Type B pancreatic cell (in vitro differentiated cells): ENCODE results near the gene C7orf33. TPM values are rescaled to one million over a fixed set of nuclear protein-coding genes. Genes with fewer than 3 reads are reported as not detected.

Experiments used
- DNase-seq: peaks from one replicate; pipeline ENCODE4 v3.0.0; 2021; ENCODE audit warnings: mixed read lengths; ENCODE audit not compliant: unreplicated experiment; ENCODE audit errors: extremely low spot score
- H3K27ac Mint-ChIP-seq: 2 replicates; pipeline ENCODE4 v1.8.0; 2021; ENCODE audit warnings: mild to moderate bottlenecking, mixed read lengths
- H3K27me3 Mint-ChIP-seq: 2 replicates; pipeline ENCODE4 v1.8.0; 2021; ENCODE audit warnings: mixed read lengths
- H3K36me3 Mint-ChIP-seq: 2 replicates; pipeline ENCODE4 v1.8.0; 2021; ENCODE audit warnings: mixed read lengths
- H3K4me1 Mint-ChIP-seq: one replicate; pipeline ENCODE4 v1.8.0; 2021; ENCODE audit warnings: mixed read lengths; ENCODE audit not compliant: unreplicated experiment
- H3K4me3 Mint-ChIP-seq: 2 replicates; pipeline ENCODE4 v1.8.0; 2021; ENCODE audit warnings: mild to moderate bottlenecking, mixed read lengths
- H3K9me3 Mint-ChIP-seq: 2 replicates; pipeline ENCODE4 v1.8.0; 2021; ENCODE audit warnings: mixed read lengths
- total RNA-seq: library from RNA; stranded (reverse); gene quantifications from 2 replicates; pipeline ENCODE4 v1.2.1, GENCODE V29; 2021; ENCODE audit warnings: low replicate concordance
- TF ChIP-seq, protein P1 (sequence below): fragments of 200-600 bp; sonication (generic); conservative IDR thresholded peaks from 2 replicates; pipeline ENCODE4 v1.5.0; 2021; ENCODE audit warnings: antibody characterized with exemption, mild to moderate bottlenecking

C7orf33 gene
- total RNA-seq, 1 donor from 2014 or later: not detected

DNA sequence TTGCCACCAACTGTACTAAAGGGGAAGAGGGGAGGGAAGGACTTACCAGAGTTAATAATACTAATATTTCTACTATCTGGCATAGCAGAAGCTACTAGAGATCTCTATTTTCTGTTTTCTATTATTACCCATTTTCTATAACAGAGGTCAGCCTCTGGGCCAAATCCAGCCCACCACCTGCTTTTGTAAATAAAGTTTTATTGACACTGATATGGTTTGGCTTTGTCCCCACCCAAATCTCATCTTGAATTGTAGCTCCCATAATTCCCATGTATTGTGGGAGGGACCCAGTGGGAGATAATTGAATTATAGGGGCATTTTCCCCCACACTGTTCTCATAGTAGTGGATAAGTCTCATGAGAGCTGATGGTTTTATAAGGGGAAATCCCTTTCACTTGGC is 62.2 kb downstream of the C7orf33 start:
- Mint-ChIP-seq H3K4me1 (no peaks in the 10 kb centered on the region), H3K9me3 (no peaks in the 10 kb centered on the region), H3K4me3 (no peak overlapping the region), H3K27me3 (no peaks in the 10 kb centered on the region), H3K36me3 (no peaks in the 10 kb centered on the region), H3K27ac (no peak overlapping the region)
- TF ChIP-seq, protein P1, sequence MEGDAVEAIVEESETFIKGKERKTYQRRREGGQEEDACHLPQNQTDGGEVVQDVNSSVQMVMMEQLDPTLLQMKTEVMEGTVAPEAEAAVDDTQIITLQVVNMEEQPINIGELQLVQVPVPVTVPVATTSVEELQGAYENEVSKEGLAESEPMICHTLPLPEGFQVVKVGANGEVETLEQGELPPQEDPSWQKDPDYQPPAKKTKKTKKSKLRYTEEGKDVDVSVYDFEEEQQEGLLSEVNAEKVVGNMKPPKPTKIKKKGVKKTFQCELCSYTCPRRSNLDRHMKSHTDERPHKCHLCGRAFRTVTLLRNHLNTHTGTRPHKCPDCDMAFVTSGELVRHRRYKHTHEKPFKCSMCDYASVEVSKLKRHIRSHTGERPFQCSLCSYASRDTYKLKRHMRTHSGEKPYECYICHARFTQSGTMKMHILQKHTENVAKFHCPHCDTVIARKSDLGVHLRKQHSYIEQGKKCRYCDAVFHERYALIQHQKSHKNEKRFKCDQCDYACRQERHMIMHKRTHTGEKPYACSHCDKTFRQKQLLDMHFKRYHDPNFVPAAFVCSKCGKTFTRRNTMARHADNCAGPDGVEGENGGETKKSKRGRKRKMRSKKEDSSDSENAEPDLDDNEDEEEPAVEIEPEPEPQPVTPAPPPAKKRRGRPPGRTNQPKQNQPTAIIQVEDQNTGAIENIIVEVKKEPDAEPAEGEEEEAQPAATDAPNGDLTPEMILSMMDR: no peak
- no peak for DNase-seq

DNA sequence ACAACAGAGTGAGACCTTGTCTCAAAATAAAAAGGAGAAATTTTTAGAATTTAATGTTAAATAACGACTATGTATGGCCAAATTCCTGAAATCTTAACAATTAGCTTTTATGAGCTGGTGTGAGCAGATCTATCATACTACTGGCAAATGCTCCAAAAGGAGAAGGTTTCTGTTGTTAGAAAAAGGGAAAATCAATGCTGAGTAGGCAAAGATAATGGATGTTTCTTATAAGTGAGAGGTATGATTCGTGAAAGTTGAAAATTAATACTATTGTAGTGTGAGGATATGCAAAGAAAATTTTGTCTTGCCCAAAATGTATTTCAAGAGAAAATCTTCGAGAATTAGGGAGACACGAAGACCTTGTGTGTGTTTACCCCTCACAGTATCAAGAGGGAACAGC is 67.4 kb downstream of the C7orf33 start:
- Mint-ChIP-seq H3K27ac (no peak overlapping the region), H3K4me1 (no peaks in the 10 kb centered on the region), H3K9me3 (no peaks in the 10 kb centered on the region), H3K4me3 (no peak overlapping the region), H3K27me3 (no peaks in the 10 kb centered on the region), H3K36me3 (no peaks in the 10 kb centered on the region)
- no peak for DNase-seq
- TF ChIP-seq, protein P1: no peak

DNA sequence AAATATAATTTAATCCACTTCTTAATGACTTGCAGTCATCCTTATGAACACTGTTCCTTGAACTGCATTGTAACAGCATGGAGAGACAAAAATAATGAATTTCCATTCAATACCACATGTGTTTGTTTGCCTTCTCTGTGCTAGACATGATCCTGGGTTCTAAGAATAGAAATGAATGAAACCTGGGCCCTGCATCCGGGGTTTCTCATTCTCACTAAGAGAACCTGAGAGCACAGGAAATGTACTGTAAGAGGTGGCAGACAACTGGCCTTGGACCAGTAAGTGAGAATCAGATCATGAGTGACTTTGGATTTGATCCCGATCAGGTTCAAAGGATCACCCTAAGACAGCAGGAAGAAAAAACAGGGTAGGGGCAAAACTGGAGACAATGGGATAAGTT is 70.9 kb downstream of the C7orf33 start:
- Mint-ChIP-seq H3K36me3 (no peaks in the 10 kb centered on the region), H3K4me1 (peaks cover 5% of the 10 kb centered on the region), H3K27me3 (no peaks in the 10 kb centered on the region), H3K27ac (no peak overlapping the region), H3K9me3 (no peaks in the 10 kb centered on the region), H3K4me3 (no peak overlapping the region)
- DNase-seq: no peak
- TF ChIP-seq, protein P1: no peak

DNA sequence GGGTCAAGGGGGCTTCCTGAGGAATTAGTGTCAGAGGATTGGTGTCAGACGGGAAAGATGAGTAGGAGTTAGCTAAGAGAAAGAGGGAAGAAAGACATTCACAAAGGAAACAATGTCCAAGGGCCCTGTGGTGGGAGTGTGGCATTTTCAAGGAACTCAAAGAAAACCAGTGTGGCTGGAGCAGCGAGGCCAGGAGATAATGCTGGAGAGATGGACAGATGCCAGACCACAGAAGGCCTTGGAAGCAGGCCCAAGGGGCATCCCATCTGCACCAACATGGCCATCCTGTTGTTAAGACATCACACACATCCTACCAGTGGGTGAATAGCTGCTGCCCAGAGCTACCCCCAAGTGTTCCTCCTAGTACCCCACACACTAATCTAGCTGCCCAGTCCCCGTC is 72.1 kb downstream of the C7orf33 start:
- no peak overlapping the region for H3K27ac Mint-ChIP-seq
- TF ChIP-seq, protein P1: no peak
- H3K9me3 Mint-ChIP-seq: no peaks in the 10 kb centered on the region
- DNase-seq: no peak
- H3K36me3 Mint-ChIP-seq: no peaks in the 10 kb centered on the region
- H3K27me3 Mint-ChIP-seq: no peaks in the 10 kb centered on the region
- H3K4me1 Mint-ChIP-seq: peaks cover 5% of the 10 kb centered on the region
- no peak overlapping the region for H3K4me3 Mint-ChIP-seq

DNA sequence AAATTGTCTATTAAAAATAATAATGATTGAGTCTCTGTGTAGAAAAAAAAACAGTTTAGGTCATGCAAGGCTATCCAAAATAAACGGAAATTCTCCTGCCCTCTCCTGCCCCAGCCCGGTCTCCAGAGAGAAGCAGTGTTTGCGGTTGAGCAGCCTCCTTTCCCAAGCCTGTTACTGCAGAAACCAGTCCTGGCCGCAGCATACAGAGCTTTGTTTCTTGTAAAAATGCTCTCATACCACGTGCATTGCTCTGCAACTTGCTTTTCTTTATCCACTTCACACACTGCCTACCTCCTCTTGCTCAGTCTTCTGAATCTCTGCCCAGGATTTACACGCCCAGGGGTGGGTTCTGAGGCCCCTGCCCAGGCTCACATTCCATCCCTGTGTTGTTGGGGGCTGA is 73.8 kb downstream of the C7orf33 start:
- H3K4me3 Mint-ChIP-seq: no peak overlapping the region
- H3K27me3 Mint-ChIP-seq: no peaks in the 10 kb centered on the region
- TF ChIP-seq, protein P1: no peak
- H3K9me3 Mint-ChIP-seq: no peaks in the 10 kb centered on the region
- peaks cover 5% of the 10 kb centered on the region for H3K4me1 Mint-ChIP-seq
- no peak for DNase-seq
- no peak overlapping the region for H3K27ac Mint-ChIP-seq
- H3K36me3 Mint-ChIP-seq: no peaks in the 10 kb centered on the region

DNA sequence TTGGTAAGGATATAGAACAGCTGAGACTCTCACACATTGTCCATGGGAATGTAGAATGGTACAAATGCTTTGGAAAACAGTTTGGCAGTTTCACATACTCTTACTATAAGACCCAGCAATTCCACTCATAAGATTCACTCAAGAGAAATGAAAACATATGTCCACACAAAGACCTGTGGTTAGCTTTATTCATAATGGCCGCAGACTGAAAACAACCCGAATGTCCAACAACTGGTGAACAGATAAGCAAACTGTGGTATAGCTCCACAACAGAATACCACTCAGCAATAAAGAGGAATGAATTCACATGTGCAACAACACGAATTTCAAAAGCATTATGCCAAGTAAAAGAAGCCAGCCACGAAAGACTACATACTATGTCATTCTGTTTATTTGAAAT is 74.7 kb downstream of the C7orf33 start:
- Mint-ChIP-seq H3K9me3 (no peaks in the 10 kb centered on the region), H3K27ac (no peak overlapping the region), H3K27me3 (no peaks in the 10 kb centered on the region), H3K4me3 (no peak overlapping the region), H3K4me1 (peaks cover 7% of the 10 kb centered on the region), H3K36me3 (no peaks in the 10 kb centered on the region)
- DNase-seq: no peak
- TF ChIP-seq, protein P1: no peak
